Stimulated activated CD4-positive, alpha-beta T cell treated with anti-CD3 and anti-CD28 coated beads, Interleukin-12 subunit alpha, Interleukin-12 subunit beta, amount 100 ng/mL, for 4 hours (primary cell): ENCODE measurements around the gene SCAND1.

Experiments
- DNase-seq: peaks from one replicate; pipeline ENCODE4 v3.0.0-alpha.2; 2020

SCAND1 gene

DNA sequence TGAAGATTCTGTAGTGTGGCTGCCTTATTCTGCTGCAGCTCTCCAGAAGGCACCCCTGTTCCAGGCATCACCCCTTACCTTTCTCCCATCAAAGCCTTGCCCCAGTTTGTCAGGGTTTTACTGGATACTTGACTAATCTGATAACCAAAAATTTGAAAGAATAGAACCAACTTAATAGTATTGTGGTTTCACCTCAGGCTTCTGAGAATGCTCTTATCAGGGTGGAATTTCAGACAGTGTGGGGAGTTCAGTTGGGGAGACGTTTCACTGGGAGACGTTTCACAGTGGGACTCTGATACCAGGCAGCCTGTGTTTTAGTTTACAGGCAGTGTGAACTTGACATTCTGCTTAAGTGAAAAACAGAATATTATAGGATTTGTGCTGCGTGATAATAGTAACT is 50.5 kb downstream of the SCAND1 start:
- DNase-seq: no peak
